ENCODE results near the gene UBE2D3. TPM values are rescaled to one million over a fixed set of nuclear protein-coding genes. Genes with fewer than 3 reads are reported as not detected.

The UBE2D3 gene
- total RNA-seq, 2 experiments from 2014 or later = 347 to 363 TPM

GRCh38 chr4:102759831-102760644, 67.3 kb downstream of the UBE2D3 start:
- Histone ChIP-seq H3K9me3 (ENCODE audit: low read length) (no peaks in the 10 kb centered on the region), H3K36me3 (ENCODE audit: insufficient read depth, low read length) (peaks cover 5% of the 10 kb centered on the region), H2AFZ (ENCODE audit: low read length) (peak overlapping the region; percentile 93), H3K79me2 (ENCODE audit: insufficient read depth, low read depth, low read length) (peaks cover 28% of the 10 kb centered on the region; the same call in 1 of the 2 replicates), H3K9me2 (ENCODE audit: insufficient read depth, low read length) (no peaks in the 10 kb centered on the region), H3K4me2 (ENCODE audit: low read length) (peak overlapping the region; percentile 81), H3K27ac (ENCODE audit: low read depth, low read length, poor library complexity, severe bottlenecking) (peak overlapping the region; percentile 40), H4K20me1 (ENCODE audit: insufficient read depth, low read length) (peaks cover 12% of the 10 kb centered on the region; the same call in 1 of the 2 replicates), H3K4me1 (ENCODE audit: insufficient read depth, low read length, poor library complexity, severe bottlenecking) (peaks cover 17% of the 10 kb centered on the region), H3K4me3 (ENCODE audit: low read depth, low read length, poor library complexity, severe bottlenecking) (peak overlapping the region; percentile 74)
- ChIA-PET CTCF (ENCODE audit: unreplicated experiment) (no interaction called here), POLR2A (interaction anchor here (0.9 to 2.2 kb wide), 14 partner anchors 7 to 332 kb away, joined by 3 to 11 read pairs (median 4); partner anchors contain the start of gene UBE2D3)
- intact Hi-C loops (cut with micrococcal nuclease; ENCODE audit: unreplicated experiment) = loop anchor here (2.0 to 5.0 kb wide), 3 partner anchors 109 to 332 kb away; partner anchors contain the start of genes CISD2 and NFKB1
- no TSS peak for BruUV-seq (replicated peaks)
- peak; percentile 73 for DNase-seq (ENCODE audit: low spot score)
- no peak for TF ChIP-seq EZH2phosphoT487 (IDR thresholded peaks at IDR 0.05; ENCODE audit: borderline replicate concordance, low read depth, low read length)
- TF ChIP-seq CTCF (conservative IDR thresholded peaks at IDR 0.05; ENCODE audit: low read length) = no peak

GRCh38 chr4:102758241-102759160, 68.8 kb downstream of the UBE2D3 start:
- Histone ChIP-seq H3K9me3 (ENCODE audit: low read length) (no peaks in the 10 kb centered on the region), H3K4me1 (ENCODE audit: insufficient read depth, low read length, poor library complexity, severe bottlenecking) (peaks cover 17% of the 10 kb centered on the region), H2AFZ (ENCODE audit: low read length) (no peak overlapping the region), H3K4me2 (ENCODE audit: low read length) (peak overlapping the region; percentile 81; the same call in 1 of the 2 replicates), H3K9me2 (ENCODE audit: insufficient read depth, low read length) (no peaks in the 10 kb centered on the region), H4K20me1 (ENCODE audit: insufficient read depth, low read length) (peaks cover 12% of the 10 kb centered on the region; the same call in 1 of the 2 replicates), H3K36me3 (ENCODE audit: insufficient read depth, low read length) (peaks cover 7% of the 10 kb centered on the region), H3K79me2 (ENCODE audit: insufficient read depth, low read depth, low read length) (peaks cover 37% of the 10 kb centered on the region; the same call in 1 of the 2 replicates), H3K27ac (ENCODE audit: low read depth, low read length, poor library complexity, severe bottlenecking) (no peak overlapping the region), H3K4me3 (ENCODE audit: low read depth, low read length, poor library complexity, severe bottlenecking) (no peak overlapping the region)
- ChIA-PET POLR2A (interaction anchor here (0.7 to 1.0 kb wide), 4 partner anchors 9 to 45 kb away, joined by 3 to 4 read pairs (median 3); no protein-coding TSS in a partner anchor), CTCF (ENCODE audit: unreplicated experiment) (no interaction called here)
- TF ChIP-seq EZH2phosphoT487 (IDR thresholded peaks at IDR 0.05; ENCODE audit: borderline replicate concordance, low read depth, low read length) (no peak), CTCF (conservative IDR thresholded peaks at IDR 0.05; ENCODE audit: low read length) (no peak)
- intact Hi-C loops (cut with micrococcal nuclease; ENCODE audit: unreplicated experiment) = no loop called here
- BruUV-seq (replicated peaks) = no TSS peak
- no peak for DNase-seq (ENCODE audit: low spot score)
